Vagina (tissue), 2 donors: ENCODE results near the gene PTPN1.

ENCODE experiments used
- CTCF ChIP-seq, 3 experiments: fragments of 450-650 bp in 2 of 3; fragments of 200-600 bp in 1 of 3; sonication (generic) in 1 of 3; IDR thresholded peaks; one replicate each; pipeline ENCODE4 v1.5.1; 2017 to 2019; ENCODE audit warnings: antibody characterized with exemption in 3 of 3, mild to moderate bottlenecking in 2 of 3, moderate library complexity in 2 of 3
- POLR2A ChIP-seq, 2 donors: fragments of 450-650 bp; IDR thresholded peaks; one replicate each; pipeline ENCODE4 v1.6.1; 2017; ENCODE audit warnings: antibody characterized with exemption in 2 of 2, mild to moderate bottlenecking in 2 of 2, moderate library complexity in 2 of 2
- POLR2AphosphoS5 ChIP-seq, 2 donors: sonication (generic); formaldehyde crosslinking; IDR thresholded peaks; one replicate each; pipeline ENCODE4 v1.9.0; 2017; ENCODE audit warnings: antibody characterized with exemption in 2 of 2, mild to moderate bottlenecking in 2 of 2, low read depth in 1 of 2; ENCODE audit not compliant: insufficient read depth in 1 of 2

- TF ChIP-seq CTCF (IDR thresholded peaks at IDR 0.05): no peak
- no peak for TF ChIP-seq POLR2A (IDR thresholded peaks at IDR 0.05)
- no peak for TF ChIP-seq POLR2AphosphoS5 (IDR thresholded peaks at IDR 0.05; ENCODE audit: insufficient read depth in 1 of 2, low read depth in 1 of 2)
Observed at GRCh38 chr20:50532221-50532620, 22.0 kb downstream of the PTPN1 start.
